GM21737 (cell line): ENCODE measurements around the gene CENPL.
"Not testable (repeated sequence)": the region's sequence is repeated elsewhere in the genome, so short reads cannot be mapped to it uniquely, and the experiment has no call there.

Experiments
- ATAC-seq: cut with Tn5 transposase; IDR thresholded peaks from one replicate; pipeline ENCODE4 v1.9.1; 2021; ENCODE audit warnings: mild to moderate bottlenecking, moderate library complexity; ENCODE audit not compliant: unreplicated experiment

The CENPL gene

GRCh38 chr1:173824315-173825081, at the start of gene CENPL, which contains the start of gene DARS2:
TSS of gene CENPL (minus strand) at chr1:173824883. CDS start at chr1:173811299, 13,584 bp downstream.
TSS of gene DARS2 (plus strand) at chr1:173824673. CDS start at chr1:173825230, 557 bp downstream.
- ATAC-seq = peak; percentile 79

- no peak for ATAC-seq
These were observed 46.8 kb upstream of the CENPL start for GRCh38 chr1:173871500-173871899.

GRCh38 chr1:173871091-173871490, 46.4 kb upstream of the CENPL start:
- ATAC-seq = no peak

GRCh38 chr1:173870252-173871075, 45.8 kb upstream of the CENPL start:
- no peak for ATAC-seq

GRCh38 chr1:173869021-173869359, 44.3 kb upstream of the CENPL start:
- no peak for ATAC-seq

- ATAC-seq = peak; percentile 55
These were observed 43.8 kb upstream of the CENPL start, which contains the start of gene ZBTB37 for GRCh38 chr1:173868266-173869020. TSS of gene ZBTB37 (plus strand) at chr1:173868380. CDS start at chr1:173870226, 1,846 bp downstream.

GRCh38 chr1:173867753-173868265, 43.1 kb upstream of the CENPL start, which contains the start of gene GAS5:
TSS of gene GAS5 (minus strand) at chr1:173867989.
- peak; percentile 67 for ATAC-seq

GRCh38 chr1:173867141-173867752, 42.6 kb upstream of the CENPL start:
- no peak for ATAC-seq

GRCh38 chr1:173866413-173867115, 41.9 kb upstream of the CENPL start:
- no peak for ATAC-seq

GRCh38 chr1:173865468-173866164, 40.9 kb upstream of the CENPL start:
- no peak for ATAC-seq

- no peak for ATAC-seq
These were observed 39.6 kb upstream of the CENPL start for GRCh38 chr1:173864179-173864867.

GRCh38 chr1:173863224-173864161, 38.8 kb upstream of the CENPL start:
- no peak for ATAC-seq

GRCh38 chr1:173862769-173863223, 38.1 kb upstream of the CENPL start:
- no peak for ATAC-seq

- not testable (repeated sequence) for ATAC-seq
These were observed 37.6 kb upstream of the CENPL start for GRCh38 chr1:173862146-173862768.

GRCh38 chr1:173861731-173862145, 37.1 kb upstream of the CENPL start:
- ATAC-seq = no peak

GRCh38 chr1:173860065-173860464, 35.4 kb upstream of the CENPL start:
- no peak for ATAC-seq

GRCh38 chr1:173859547-173859946, 34.9 kb upstream of the CENPL start:
- ATAC-seq = not testable (repeated sequence)
